ENCODE results near the gene SYNPR. TPM values are rescaled to one million over a fixed set of nuclear protein-coding genes. Genes with fewer than 3 reads are reported as not detected.

The SYNPR gene
- total and polyA plus RNA-seq, 5 experiments from 2014 or later, result not detected

- peaks cover 0 to 11% (median 0%) of the 10 kb centered on the region in 9 donors for H3K9me3 Mint-ChIP-seq
- ATAC-seq (no peak), DNase-seq (no peak)
- POLR2A ChIA-PET, result no interaction called here
- no peak overlapping the region for H3K27ac Mint-ChIP-seq
- H3K4me3 Mint-ChIP-seq, result no peak overlapping the region
- no peaks in the 10 kb centered on the region for H3K4me1 Mint-ChIP-seq
- peaks cover 0 to 6% (median 1%) of the 10 kb centered on the region in 5 donors for H3K27me3 Mint-ChIP-seq
- H3K36me3 Mint-ChIP-seq, result no peaks in the 10 kb centered on the region
Measured at GRCh38 chr3:63462732-63463131, 184.6 kb downstream of the SYNPR start.

- peaks cover 0 to 11% (median 1%) of the 10 kb centered on the region in 9 donors for H3K9me3 Mint-ChIP-seq
- POLR2A ChIA-PET, result no interaction called here
- no peaks in the 10 kb centered on the region for H3K36me3 Mint-ChIP-seq
Measured at GRCh38 chr3:63467392-63467791, 189.3 kb downstream of the SYNPR start.

GRCh38 chr3:63470745-63471144 lies 192.6 kb downstream of the SYNPR start:
- no peak for ATAC-seq
- no peak for DNase-seq
- Mint-ChIP-seq H3K27me3 (peaks cover 1 to 23% (median 4%) of the 10 kb centered on the region in 5 donors), H3K4me3 (no peak overlapping the region), H3K36me3 (no peaks in the 10 kb centered on the region), H3K9me3 (peaks cover 0 to 20% (median 3%) of the 10 kb centered on the region in 9 donors), H3K27ac (no peak overlapping the region), H3K4me1 (no peaks in the 10 kb centered on the region)
- POLR2A ChIA-PET, result no interaction called here

More at GRCh38 chr3:63467392-63467791, 189.3 kb downstream of the SYNPR start:
- no peak overlapping the region for H3K27ac Mint-ChIP-seq
- H3K27me3 Mint-ChIP-seq, result peaks cover 0 to 6% (median 1%) of the 10 kb centered on the region in 5 donors
- DNase-seq (no peak), ATAC-seq (no peak)
- no peak overlapping the region for H3K4me3 Mint-ChIP-seq
- no peaks in the 10 kb centered on the region for H3K4me1 Mint-ChIP-seq

GRCh38 chr3:63471781-63472180 lies 193.7 kb downstream of the SYNPR start:
- no peaks in the 10 kb centered on the region for H3K36me3 Mint-ChIP-seq
- peaks cover 0 to 17% (median 4%) of the 10 kb centered on the region in 5 donors for H3K27me3 Mint-ChIP-seq
- POLR2A ChIA-PET, result no interaction called here

GRCh38 chr3:63473641-63474166 lies 195.6 kb downstream of the SYNPR start:
- Mint-ChIP-seq H3K27me3 (peaks cover 0 to 17% (median 4%) of the 10 kb centered on the region in 5 donors), H3K4me1 (no peaks in the 10 kb centered on the region), H3K9me3 (peaks cover 0 to 11% (median 1%) of the 10 kb centered on the region in 9 donors), H3K27ac (no peak overlapping the region), H3K36me3 (no peaks in the 10 kb centered on the region), H3K4me3 (no peak overlapping the region)
- ATAC-seq (no peak), DNase-seq (no peak)
- POLR2A ChIA-PET, result no interaction called here

More at GRCh38 chr3:63471781-63472180, 193.7 kb downstream of the SYNPR start:
- H3K9me3 Mint-ChIP-seq, result peaks cover 0 to 11% (median 1%) of the 10 kb centered on the region in 9 donors
- H3K4me1 Mint-ChIP-seq, result no peaks in the 10 kb centered on the region
- no peak overlapping the region for H3K27ac Mint-ChIP-seq
- no peak for DNase-seq
- H3K4me3 Mint-ChIP-seq, result no peak overlapping the region
- no peak for ATAC-seq

- no peak overlapping the region for H3K27ac Mint-ChIP-seq
Measured at GRCh38 chr3:63474828-63475518, 196.9 kb downstream of the SYNPR start.

GRCh38 chr3:63477494-63478129 lies 199.5 kb downstream of the SYNPR start:
- H3K4me1 Mint-ChIP-seq, result no peaks in the 10 kb centered on the region
- no peak for ATAC-seq
- POLR2A ChIA-PET, result no interaction called here
- no peaks in the 10 kb centered on the region for H3K36me3 Mint-ChIP-seq
- peaks cover 0 to 16% (median 4%) of the 10 kb centered on the region in 5 donors for H3K27me3 Mint-ChIP-seq
- H3K4me3 Mint-ChIP-seq, result no peak overlapping the region
- H3K27ac Mint-ChIP-seq, result no peak overlapping the region
- DNase-seq, result no peak
- H3K9me3 Mint-ChIP-seq, result peaks cover 0 to 13% (median 0%) of the 10 kb centered on the region in 9 donors

More at GRCh38 chr3:63474828-63475518, 196.9 kb downstream of the SYNPR start:
- H3K36me3 Mint-ChIP-seq, result no peaks in the 10 kb centered on the region
- peaks cover 0 to 17% (median 4%) of the 10 kb centered on the region in 5 donors for H3K27me3 Mint-ChIP-seq
- POLR2A ChIA-PET, result no interaction called here
- peaks cover 0 to 11% (median 1%) of the 10 kb centered on the region in 9 donors for H3K9me3 Mint-ChIP-seq
- no peak overlapping the region for H3K4me3 Mint-ChIP-seq
- H3K4me1 Mint-ChIP-seq, result no peaks in the 10 kb centered on the region
- ATAC-seq (no peak), DNase-seq (no peak)

- no peaks in the 10 kb centered on the region for H3K36me3 Mint-ChIP-seq
- no peaks in the 10 kb centered on the region for H3K4me1 Mint-ChIP-seq
- no peak for ATAC-seq
- no peak overlapping the region for H3K4me3 Mint-ChIP-seq
- peaks cover 0 to 14% (median 0%) of the 10 kb centered on the region in 9 donors for H3K9me3 Mint-ChIP-seq
- POLR2A ChIA-PET, result no interaction called here
- no peak overlapping the region for H3K27ac Mint-ChIP-seq
- DNase-seq, result no peak
- H3K27me3 Mint-ChIP-seq, result peaks cover 0 to 8% (median 1%) of the 10 kb centered on the region in 5 donors
Measured at GRCh38 chr3:63478990-63479660, 201.0 kb downstream of the SYNPR start.

GRCh38 chr3:63479661-63480035 lies 201.5 kb downstream of the SYNPR start:
- H3K27me3 Mint-ChIP-seq, result peaks cover 0 to 8% (median 0%) of the 10 kb centered on the region in 5 donors

GRCh38 chr3:63481627-63482026 lies 203.5 kb downstream of the SYNPR start:
- Mint-ChIP-seq H3K27ac (no peak overlapping the region), H3K36me3 (no peaks in the 10 kb centered on the region), H3K4me3 (no peak overlapping the region), H3K27me3 (peaks cover 0 to 3% (median 0%) of the 10 kb centered on the region in 5 donors), H3K4me1 (no peaks in the 10 kb centered on the region), H3K9me3 (peaks cover 0 to 20% (median 2%) of the 10 kb centered on the region in 9 donors)
- DNase-seq, result no peak
- POLR2A ChIA-PET, result no interaction called here
- no peak for ATAC-seq

More at GRCh38 chr3:63479661-63480035, 201.5 kb downstream of the SYNPR start:
- no peak for DNase-seq
- H3K4me3 Mint-ChIP-seq, result no peak overlapping the region
- no peak overlapping the region for H3K27ac Mint-ChIP-seq
- peaks cover 0 to 18% (median 2%) of the 10 kb centered on the region in 9 donors for H3K9me3 Mint-ChIP-seq
- no peaks in the 10 kb centered on the region for H3K4me1 Mint-ChIP-seq
- ATAC-seq, result no peak
- H3K36me3 Mint-ChIP-seq, result no peaks in the 10 kb centered on the region
- POLR2A ChIA-PET, result no interaction called here

- Mint-ChIP-seq H3K27ac (no peak overlapping the region), H3K4me1 (no peaks in the 10 kb centered on the region), H3K27me3 (peaks cover 0 to 3% (median 0%) of the 10 kb centered on the region in 5 donors), H3K36me3 (no peaks in the 10 kb centered on the region), H3K4me3 (no peak overlapping the region), H3K9me3 (peaks cover 0 to 14% (median 2%) of the 10 kb centered on the region in 9 donors)
- ATAC-seq (no peak), DNase-seq (no peak)
- POLR2A ChIA-PET, result no interaction called here
Measured at GRCh38 chr3:63482341-63482740, 204.2 kb downstream of the SYNPR start.

GRCh38 chr3:63492464-63492863 lies 214.4 kb downstream of the SYNPR start:
- Mint-ChIP-seq H3K4me3 (no peak overlapping the region), H3K9me3 (peaks cover 0 to 16% (median 2%) of the 10 kb centered on the region in 9 donors), H3K36me3 (no peaks in the 10 kb centered on the region), H3K4me1 (no peaks in the 10 kb centered on the region), H3K27me3 (peaks cover 0 to 16% (median 1%) of the 10 kb centered on the region in 5 donors), H3K27ac (no peak overlapping the region)
- POLR2A ChIA-PET, result no interaction called here
- DNase-seq, result no peak
- ATAC-seq, result no peak

- POLR2A ChIA-PET, result no interaction called here
- DNase-seq (no peak), ATAC-seq (no peak)
- H3K27me3 Mint-ChIP-seq, result peaks cover 0 to 16% (median 1%) of the 10 kb centered on the region in 5 donors
- no peaks in the 10 kb centered on the region for H3K4me1 Mint-ChIP-seq
- H3K36me3 Mint-ChIP-seq, result no peaks in the 10 kb centered on the region
- H3K9me3 Mint-ChIP-seq, result peaks cover 0 to 20% (median 2%) of the 10 kb centered on the region in 9 donors
- H3K4me3 Mint-ChIP-seq, result no peak overlapping the region
- no peak overlapping the region for H3K27ac Mint-ChIP-seq
Measured at GRCh38 chr3:63493101-63493500, 215.0 kb downstream of the SYNPR start.

Data from naive thymus-derived CD8-positive, alpha-beta T cell (primary cell).